HG03097 (cell line): ENCODE measurements around the gene FGF22.

Experiments
- ATAC-seq: cut with Tn5 transposase; IDR thresholded peaks from one replicate; pipeline ENCODE4 v1.9.1; 2021; ENCODE audit not compliant: unreplicated experiment, low FRiP score

Gene FGF22

DNA sequence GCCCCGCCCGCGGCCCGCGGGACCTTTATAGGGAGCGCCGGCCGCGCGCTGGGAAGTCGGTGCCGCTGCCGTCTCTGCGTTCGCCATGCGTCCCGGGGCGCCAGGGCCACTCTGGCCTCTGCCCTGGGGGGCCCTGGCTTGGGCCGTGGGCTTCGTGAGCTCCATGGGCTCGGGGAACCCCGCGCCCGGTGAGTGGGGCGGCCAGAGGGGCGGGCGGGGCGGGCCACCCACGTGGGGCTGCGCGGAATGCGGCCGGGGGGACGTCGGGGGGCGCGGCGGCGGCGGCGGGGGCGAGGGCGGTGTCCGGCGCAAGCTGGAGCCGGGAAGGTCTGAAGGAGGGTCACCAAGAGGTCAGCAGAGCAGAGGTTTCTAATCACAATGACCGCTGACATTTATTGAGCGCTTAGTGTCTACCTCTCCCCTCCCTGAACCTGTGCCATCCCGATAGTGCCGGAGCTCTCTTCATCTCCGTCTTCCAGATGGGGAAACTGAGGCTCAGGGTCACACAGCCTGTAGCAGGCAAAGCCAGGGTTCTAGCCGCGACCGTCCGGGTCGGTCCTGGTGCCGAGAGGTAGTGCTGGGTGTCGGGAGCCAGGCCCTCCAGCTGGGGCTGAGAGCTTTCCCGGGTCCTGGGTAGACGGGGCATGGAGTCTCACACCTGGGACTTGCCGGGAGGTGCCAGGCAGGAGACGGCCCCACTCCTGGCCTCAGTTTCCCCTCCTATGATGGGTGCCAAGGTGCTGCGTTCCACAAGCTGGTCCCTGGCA, 36.8 kb downstream of the FGF22 start, which contains the start of gene FSTL3:
TSS of gene FSTL3 (plus strand) at position 54 of the 767 bp plus-strand sequence. CDS start at position 86, 32 bp downstream.
- ATAC-seq, result no peak

GRCh38 chr19:677201-677600, 37.5 kb downstream of the FGF22 start:
- ATAC-seq, result no peak

GRCh38 chr19:677601-678436, 38.1 kb downstream of the FGF22 start:
- ATAC-seq, result no peak

- ATAC-seq, result no peak
These were observed 39.2 kb downstream of the FGF22 start for GRCh38 chr19:678791-679388.

- peak; percentile 2 for ATAC-seq
These were observed 40.0 kb downstream of the FGF22 start for GRCh38 chr19:679418-680286.

DNA sequence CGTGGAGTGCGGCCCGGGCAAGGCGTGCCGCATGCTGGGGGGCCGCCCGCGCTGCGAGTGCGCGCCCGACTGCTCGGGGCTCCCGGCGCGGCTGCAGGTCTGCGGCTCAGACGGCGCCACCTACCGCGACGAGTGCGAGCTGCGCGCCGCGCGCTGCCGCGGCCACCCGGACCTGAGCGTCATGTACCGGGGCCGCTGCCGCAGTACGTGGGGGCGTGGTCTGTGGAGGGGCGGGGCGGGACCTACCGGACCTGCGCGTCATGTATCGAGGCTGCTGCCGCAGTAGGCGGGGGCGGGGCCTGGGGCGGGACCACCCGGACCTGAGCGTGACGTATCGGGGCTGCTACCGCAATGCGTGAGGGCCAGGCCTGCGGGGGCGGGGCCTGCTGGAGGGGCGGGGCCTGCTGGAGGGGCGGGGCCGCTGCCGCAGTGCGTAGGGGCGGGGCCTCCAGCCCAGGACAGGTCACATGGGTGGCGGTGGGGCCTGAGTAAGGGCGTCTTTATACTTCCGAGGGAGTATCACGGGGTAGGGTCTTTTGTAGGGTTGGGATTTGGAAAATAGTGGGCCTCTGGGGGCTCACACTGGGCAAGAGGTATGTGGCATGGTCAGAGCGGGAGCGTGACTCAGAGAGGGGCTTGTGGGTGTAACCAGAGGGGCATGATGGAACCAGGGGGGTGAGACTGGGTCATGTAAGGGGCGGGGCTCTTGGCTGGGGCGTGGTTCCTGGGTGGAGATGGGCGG, 40.8 kb downstream of the FGF22 start:
- peak; percentile 75 for ATAC-seq

DNA sequence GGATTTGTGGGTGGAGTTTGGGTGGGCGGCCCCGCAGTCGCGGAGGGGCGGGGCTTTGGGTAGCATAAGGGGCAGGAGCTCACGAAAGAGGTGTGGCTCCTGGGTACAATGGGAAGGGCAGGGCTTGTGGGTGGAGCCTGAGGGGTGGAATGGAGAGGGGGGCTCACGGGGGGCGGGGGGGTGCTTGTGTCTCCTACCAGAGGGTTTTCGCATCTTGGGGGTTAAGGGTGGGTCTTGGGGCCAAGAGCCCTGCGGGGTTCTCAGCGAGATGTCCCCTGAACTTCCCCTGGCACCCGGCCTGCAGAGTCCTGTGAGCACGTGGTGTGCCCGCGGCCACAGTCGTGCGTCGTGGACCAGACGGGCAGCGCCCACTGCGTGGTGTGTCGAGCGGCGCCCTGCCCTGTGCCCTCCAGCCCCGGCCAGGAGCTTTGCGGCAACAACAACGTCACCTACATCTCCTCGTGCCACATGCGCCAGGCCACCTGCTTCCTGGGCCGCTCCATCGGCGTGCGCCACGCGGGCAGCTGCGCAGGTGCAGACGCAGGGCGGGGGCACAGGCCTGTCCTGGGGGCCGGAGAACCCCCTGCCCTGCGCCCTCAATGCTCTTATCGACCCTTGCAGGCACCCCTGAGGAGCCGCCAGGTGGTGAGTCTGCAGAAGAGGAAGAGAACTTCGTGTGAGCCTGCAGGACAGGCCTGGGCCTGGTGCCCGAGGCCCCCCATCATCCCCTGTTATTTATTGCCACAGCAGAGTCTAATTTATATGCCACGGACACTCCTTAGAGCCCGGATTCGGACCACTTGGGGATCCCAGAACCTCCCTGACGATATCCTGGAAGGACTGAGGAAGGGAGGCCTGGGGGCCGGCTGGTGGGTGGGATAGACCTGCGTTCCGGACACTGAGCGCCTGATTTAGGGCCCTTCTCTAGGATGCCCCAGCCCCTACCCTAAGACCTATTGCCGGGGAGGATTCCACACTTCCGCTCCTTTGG, 41.6 kb downstream of the FGF22 start:
- no peak for ATAC-seq

DNA sequence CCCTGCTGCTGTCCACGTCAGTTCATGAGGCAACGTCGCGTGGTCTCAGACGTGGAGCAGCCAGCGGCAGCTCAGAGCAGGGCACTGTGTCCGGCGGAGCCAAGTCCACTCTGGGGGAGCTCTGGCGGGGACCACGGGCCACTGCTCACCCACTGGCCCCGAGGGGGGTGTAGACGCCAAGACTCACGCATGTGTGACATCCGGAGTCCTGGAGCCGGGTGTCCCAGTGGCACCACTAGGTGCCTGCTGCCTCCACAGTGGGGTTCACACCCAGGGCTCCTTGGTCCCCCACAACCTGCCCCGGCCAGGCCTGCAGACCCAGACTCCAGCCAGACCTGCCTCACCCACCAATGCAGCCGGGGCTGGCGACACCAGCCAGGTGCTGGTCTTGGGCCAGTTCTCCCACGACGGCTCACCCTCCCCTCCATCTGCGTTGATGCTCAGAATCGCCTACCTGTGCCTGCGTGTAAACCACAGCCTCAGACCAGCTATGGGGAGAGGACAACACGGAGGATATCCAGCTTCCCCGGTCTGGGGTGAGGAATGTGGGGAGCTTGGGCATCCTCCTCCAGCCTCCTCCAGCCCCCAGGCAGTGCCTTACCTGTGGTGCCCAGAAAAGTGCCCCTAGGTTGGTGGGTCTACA, 43.1 kb downstream of the FGF22 start:
- ATAC-seq, result no peak

GRCh38 chr19:685454-685931, 45.8 kb downstream of the FGF22 start:
- ATAC-seq, result no peak

GRCh38 chr19:686589-687297, 47.1 kb downstream of the FGF22 start:
- no peak for ATAC-seq

GRCh38 chr19:687569-688166, 48.0 kb downstream of the FGF22 start:
- no peak for ATAC-seq

DNA sequence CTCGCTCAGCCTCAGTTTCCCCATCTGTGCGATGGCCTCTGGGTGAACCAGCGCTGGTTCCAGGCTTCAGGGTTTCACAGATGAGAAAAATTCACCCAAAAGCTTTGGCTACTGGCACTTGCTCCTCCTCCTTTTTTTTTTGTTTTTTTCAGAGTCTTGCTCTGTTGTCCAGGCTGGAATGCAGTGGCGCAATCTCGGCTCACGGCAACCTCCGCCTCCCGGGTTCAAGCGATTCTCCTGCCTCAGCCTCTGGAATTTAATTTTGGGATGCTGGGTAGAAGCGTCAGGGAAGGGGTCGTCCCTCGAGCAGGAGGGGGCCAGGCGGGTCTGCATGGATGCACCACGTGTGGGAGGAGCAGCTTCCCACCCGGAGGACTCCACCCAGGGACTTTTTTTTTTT, 48.5 kb downstream of the FGF22 start:
- ATAC-seq, result no peak

GRCh38 chr19:688992-689391, 49.3 kb downstream of the FGF22 start:
- no peak for ATAC-seq

GRCh38 chr19:690203-690602, 50.5 kb downstream of the FGF22 start:
- no peak for ATAC-seq
